SK-N-MC (cell line): ENCODE results near the gene PTPRM.
"Not testable (repeated sequence)": the region's sequence is repeated elsewhere in the genome, so short reads cannot be mapped to it uniquely, and the experiment has no call there.

Experiments
- DNase-seq: peaks from one replicate; pipeline ENCODE4 v3.0.0-alpha.2; 2011; ENCODE audit warnings: low read depth, low spot score
- H3K27ac ChIP-seq: fragments of 200-600 bp; sonication (generic); 2 replicates; pipeline ENCODE4 v1.5.1; 2016; ENCODE audit warnings: mixed run types
- H3K36me3 ChIP-seq: fragments of 200-600 bp; sonication (generic); 2 replicates; pipeline ENCODE4 v1.6.1; 2017; ENCODE audit warnings: antibody characterized with exemption, low read length, mixed read lengths; ENCODE audit not compliant: insufficient read depth
- H3K4me3 ChIP-seq: fragments of 200-600 bp; sonication (generic); 2 replicates; pipeline ENCODE4 v1.5.1; 2016
- H3K9ac ChIP-seq: fragments of 200-600 bp; sonication (generic); 2 replicates; pipeline ENCODE4 v1.8.0; 2017; ENCODE audit warnings: mixed run types, mixed read lengths; ENCODE audit not compliant: insufficient read length
- H3K9me3 ChIP-seq: fragments of 200-600 bp; sonication (generic); 2 replicates; pipeline ENCODE4 v1.6.1; 2017; ENCODE audit warnings: low read depth, mild to moderate bottlenecking, antibody characterized with exemption, low read length, moderate library complexity, mixed read lengths
- EZH2 ChIP-seq: fragments of 200-600 bp; sonication (generic); IDR thresholded peaks from one replicate; pipeline ENCODE4 v1.6.1; 2017; ENCODE audit warnings: antibody characterized with exemption
- FOXP2 ChIP-seq: optimal IDR thresholded peaks from 2 replicates; pipeline ENCODE3; 2011; ENCODE audit warnings: mild to moderate bottlenecking, moderate library complexity; ENCODE audit not compliant: insufficient read depth; ENCODE audit errors: extremely low read length, control extremely low read depth
- POLR2AphosphoS5 ChIP-seq: IDR thresholded peaks from 2 replicates; pipeline ENCODE4 v1.6.1; 2012; ENCODE audit warnings: mild to moderate bottlenecking, low read depth, low read length, borderline replicate concordance

The PTPRM gene

GRCh38 chr18:8426401-8426800 lies 859.3 kb downstream of the PTPRM start:
- Histone ChIP-seq H3K27ac (no peak overlapping the region), H3K9me3 (no peaks in the 10 kb centered on the region), H3K4me3 (no peak overlapping the region), H3K9ac (no peak overlapping the region), H3K36me3 (no peaks in the 10 kb centered on the region)
- DNase-seq: no peak
- TF ChIP-seq POLR2AphosphoS5 (no peak), FOXP2 (no peak), EZH2 (no peak)

DNA sequence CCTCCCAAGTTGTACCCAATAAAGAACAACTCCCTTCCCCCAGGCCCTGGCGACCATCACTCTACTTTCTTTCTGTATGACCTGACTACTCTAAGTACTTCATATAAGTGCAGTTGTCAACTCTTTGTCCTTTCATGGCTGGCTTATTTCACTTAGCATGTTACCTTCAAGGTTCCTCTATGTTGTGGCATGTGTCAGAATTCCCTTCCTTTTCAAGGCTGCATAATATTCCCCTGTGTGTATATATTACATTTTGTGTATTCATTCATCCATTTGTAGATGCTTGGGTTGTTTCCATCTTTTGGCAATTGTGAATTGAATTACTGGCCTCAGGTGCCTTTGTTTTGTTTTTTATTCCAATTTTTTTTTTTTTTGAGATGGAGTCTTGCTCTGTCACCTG lies 860.2 kb downstream of the PTPRM start:
- no peak for TF ChIP-seq EZH2
- TF ChIP-seq FOXP2: no peak
- no peak for TF ChIP-seq POLR2AphosphoS5

DNA sequence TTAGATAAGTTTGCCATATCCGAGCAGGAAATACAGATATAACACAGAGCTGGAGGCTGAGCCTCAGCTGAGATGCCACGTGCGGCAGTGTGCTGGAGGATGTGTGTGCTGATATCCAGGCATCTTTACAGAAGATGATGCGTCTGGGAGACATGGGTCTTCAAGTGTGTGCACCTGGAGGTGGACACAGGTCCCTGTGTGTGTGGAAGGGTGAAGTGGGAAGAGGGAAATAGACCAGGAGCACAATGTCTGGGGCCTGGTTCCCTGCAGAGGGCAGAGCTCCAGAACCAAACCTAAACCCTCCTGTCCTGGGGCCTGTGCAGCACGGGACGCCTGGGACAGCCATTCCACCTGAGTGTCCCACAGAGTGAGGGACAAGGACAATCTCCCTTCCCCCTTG lies 861.8 kb downstream of the PTPRM start:
- DNase-seq: no peak
- Histone ChIP-seq H3K27ac (no peak overlapping the region), H3K9ac (no peak overlapping the region), H3K9me3 (no peaks in the 10 kb centered on the region), H3K36me3 (no peaks in the 10 kb centered on the region), H3K4me3 (no peak overlapping the region)
- TF ChIP-seq FOXP2 (no peak), POLR2AphosphoS5 (no peak), EZH2 (no peak)

More for the DNA sequence above, 860.2 kb downstream of the PTPRM start:
- Histone ChIP-seq H3K36me3 (no peaks in the 10 kb centered on the region), H3K9me3 (no peaks in the 10 kb centered on the region), H3K4me3 (no peak overlapping the region), H3K9ac (no peak overlapping the region), H3K27ac (no peak overlapping the region)
- no peak for DNase-seq

- no peak overlapping the region for H3K4me3 ChIP-seq
- H3K27ac ChIP-seq: no peak overlapping the region
- H3K9me3 ChIP-seq: no peaks in the 10 kb centered on the region
- no peaks in the 10 kb centered on the region for H3K36me3 ChIP-seq
- no peak for TF ChIP-seq FOXP2
- no peak for DNase-seq
- no peak overlapping the region for H3K9ac ChIP-seq
These were observed 863.9 kb downstream of the PTPRM start for GRCh38 chr18:8431036-8431435.

GRCh38 chr18:8433323-8433722 lies 866.2 kb downstream of the PTPRM start:
- no peak for DNase-seq
- TF ChIP-seq FOXP2 (no peak), EZH2 (no peak), POLR2AphosphoS5 (no peak)
- no peaks in the 10 kb centered on the region for H3K9me3 ChIP-seq
- no peak overlapping the region for H3K4me3 ChIP-seq
- H3K27ac ChIP-seq: no peak overlapping the region
- H3K9ac ChIP-seq: no peak overlapping the region
- H3K36me3 ChIP-seq: no peaks in the 10 kb centered on the region

DNA sequence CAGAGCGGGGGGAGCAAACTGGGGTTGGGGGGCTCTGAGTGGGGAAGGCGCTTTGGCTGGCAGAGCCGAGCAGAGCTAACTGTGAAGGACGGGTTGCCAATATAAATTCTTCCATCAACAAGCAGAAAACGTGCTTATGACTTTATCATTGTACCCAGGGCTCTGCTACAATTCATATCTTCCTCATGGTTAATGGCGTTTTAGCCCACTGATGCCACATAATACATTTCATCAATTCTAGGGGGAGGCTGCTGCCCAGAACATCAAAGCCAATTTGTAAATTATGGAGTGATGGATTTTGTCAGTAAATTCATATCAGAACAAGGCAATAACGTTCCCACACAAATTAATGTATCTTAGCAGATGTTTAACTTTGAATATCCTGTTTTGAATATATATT lies 866.7 kb downstream of the PTPRM start:
- DNase-seq: no peak
- TF ChIP-seq EZH2 (no peak), FOXP2 (no peak), POLR2AphosphoS5 (no peak)

DNA sequence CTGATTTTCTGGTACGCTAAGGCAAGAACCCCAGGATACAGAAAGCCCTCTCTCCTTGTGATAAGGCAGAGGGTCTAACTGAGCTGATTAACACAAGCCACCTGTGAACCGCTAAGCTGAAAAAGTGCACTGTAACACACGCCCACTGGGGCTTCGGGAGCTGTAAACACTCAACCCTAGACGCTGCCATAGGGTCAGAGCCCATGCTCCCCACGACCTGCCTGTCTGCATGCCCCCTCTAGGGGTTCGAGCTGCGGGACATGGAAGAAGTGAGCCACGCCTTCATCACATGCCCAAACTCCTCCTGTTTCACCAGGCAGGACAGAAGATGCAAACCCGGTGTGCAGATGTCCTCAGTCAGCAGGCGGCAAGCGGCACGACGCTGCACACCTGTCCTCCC lies 868.3 kb downstream of the PTPRM start:
- H3K27ac ChIP-seq: no peak overlapping the region
- no peak for DNase-seq
- no peak overlapping the region for H3K9ac ChIP-seq
- TF ChIP-seq EZH2 (no peak), POLR2AphosphoS5 (no peak), FOXP2 (no peak)
- no peaks in the 10 kb centered on the region for H3K9me3 ChIP-seq
- no peak overlapping the region for H3K4me3 ChIP-seq
- H3K36me3 ChIP-seq: no peaks in the 10 kb centered on the region

More for the DNA sequence above, 866.7 kb downstream of the PTPRM start:
- H3K27ac ChIP-seq: no peak overlapping the region
- H3K36me3 ChIP-seq: no peaks in the 10 kb centered on the region
- no peaks in the 10 kb centered on the region for H3K9me3 ChIP-seq
- no peak overlapping the region for H3K9ac ChIP-seq
- H3K4me3 ChIP-seq: no peak overlapping the region

DNA sequence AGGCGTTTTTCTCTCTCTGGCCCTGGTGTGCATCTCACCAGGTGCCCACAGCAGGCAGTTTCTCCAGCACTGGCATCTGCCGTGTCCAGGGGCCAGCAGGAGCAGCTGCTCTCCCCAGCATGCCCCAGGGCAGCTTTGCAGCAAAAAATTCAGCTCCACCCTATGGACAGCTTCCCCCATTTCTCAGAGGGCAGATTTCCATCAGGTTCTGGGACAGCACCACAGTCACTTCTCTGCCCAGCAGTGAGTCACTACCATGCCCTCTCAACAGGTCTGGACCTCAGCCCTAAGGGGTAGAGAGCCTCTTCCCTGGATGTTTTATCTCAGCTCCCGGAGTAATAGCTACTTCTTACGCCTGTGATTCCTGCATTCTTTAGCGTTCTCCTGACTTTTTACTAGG lies 871.9 kb downstream of the PTPRM start:
- H3K27ac ChIP-seq: no peak overlapping the region
- H3K9me3 ChIP-seq: no peaks in the 10 kb centered on the region
- H3K36me3 ChIP-seq: no peaks in the 10 kb centered on the region
- no peak overlapping the region for H3K9ac ChIP-seq
- no peak for DNase-seq
- no peak for TF ChIP-seq FOXP2
- no peak for TF ChIP-seq EZH2
- TF ChIP-seq POLR2AphosphoS5: no peak
- H3K4me3 ChIP-seq: no peak overlapping the region

DNA sequence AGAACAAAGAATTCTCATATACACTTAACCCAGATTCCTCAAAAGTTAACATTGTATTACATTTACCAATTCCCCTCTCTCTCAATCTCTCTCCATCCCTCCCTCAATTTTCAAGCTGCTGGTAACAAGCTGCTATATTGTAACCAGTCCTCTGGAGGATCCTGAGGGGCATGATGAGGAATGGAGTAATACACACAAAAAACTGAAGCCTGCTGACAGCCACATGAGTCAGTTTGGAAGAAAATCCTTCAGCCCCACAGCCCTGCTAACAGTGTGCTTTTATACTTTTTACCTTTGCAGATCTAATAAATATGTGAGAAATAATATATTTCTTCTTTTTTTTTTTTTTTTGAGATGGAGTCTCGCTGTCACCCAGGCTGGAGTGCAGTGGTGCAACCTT lies 876.4 kb downstream of the PTPRM start:
- Histone ChIP-seq H3K4me3 (no peak overlapping the region), H3K9me3 (no peaks in the 10 kb centered on the region), H3K27ac (no peak overlapping the region), H3K9ac (no peak overlapping the region), H3K36me3 (no peaks in the 10 kb centered on the region)
- DNase-seq: no peak
- no peak for TF ChIP-seq EZH2
- TF ChIP-seq POLR2AphosphoS5: no peak
- TF ChIP-seq FOXP2: no peak

DNA sequence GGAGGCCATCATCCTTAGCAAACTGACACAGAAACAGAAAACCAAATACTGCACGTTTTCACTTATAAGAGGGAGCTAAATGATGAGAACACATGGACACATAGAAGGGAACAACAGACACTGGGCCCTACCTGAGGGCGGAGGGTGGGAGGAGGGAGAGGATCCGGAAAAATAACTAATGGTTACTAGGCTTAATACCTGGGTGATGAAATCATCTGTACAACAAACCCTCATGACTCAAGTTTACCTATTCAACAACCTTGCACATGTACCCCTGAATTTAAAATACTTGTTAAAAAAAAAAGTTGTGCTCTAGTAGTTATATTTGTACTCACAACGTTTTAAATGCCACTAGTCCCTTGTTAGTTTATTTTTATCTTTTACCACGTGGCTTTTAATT lies 879.8 kb downstream of the PTPRM start:
- H3K27ac ChIP-seq, H3K9ac ChIP-seq, H3K4me3 ChIP-seq, H3K36me3 ChIP-seq, H3K9me3 ChIP-seq, DNase-seq: not testable (repeated sequence)
